HEK293 (cell line): Measurements from ENCODE around the gene NOP56.

Source experiments
- CTCF ChIA-PET: fragments of 350-600 bp; formaldehyde crosslinking; extraction: SDS; loops from one replicate; lab custom pipeline; 2021; ENCODE audit warnings: antibody characterized with exemption; lab: Yijun Ruan, JAX
- POLR2A ChIA-PET: fragments of 300-600 bp; formaldehyde crosslinking; extraction: SDS; loops from one replicate; lab custom pipeline; 2020; ENCODE audit warnings: antibody characterized with exemption, inconsistent platforms; lab: Yijun Ruan, JAX
- H3K27ac ChIP-seq: fragments of 200-500 bp; sonication (Bioruptor generic); 2 replicates; pipeline ENCODE4 v1.5.1; 2014; ENCODE audit warnings: low read depth, low read length, control low read depth, inconsistent platforms; ENCODE audit errors: extremely low read depth
- H3K36me3 ChIP-seq, 2 experiments: fragments of 200-500 bp in 1 of 2; sonication (Bioruptor generic) in 1 of 2; 1 replicate in 1 of 2; 2 replicates in 1 of 2; pipeline ENCODE4 v1.5.1; 2014 to 2017; ENCODE audit warnings: inconsistent platforms in 2 of 2, low read length in 2 of 2; ENCODE audit not compliant: control insufficient read depth in 2 of 2, insufficient read depth in 1 of 2
- H3K4me1 ChIP-seq: fragments of 200-500 bp; sonication (Bioruptor generic); 2 replicates; pipeline ENCODE4 v1.5.1; 2014; ENCODE audit warnings: mild to moderate bottlenecking, low read length, inconsistent platforms; ENCODE audit not compliant: control insufficient read depth, insufficient read depth
- H3K4me3 ChIP-seq: 2 replicates; pipeline ENCODE4 v1.5.1; 2011; ENCODE audit warnings: low read depth, mild to moderate bottlenecking, control low read depth, low read length, moderate library complexity
- H3K9me3 ChIP-seq: fragments of 200-500 bp; sonication (Bioruptor generic); 2 replicates; pipeline ENCODE4 v1.5.1; 2014; ENCODE audit warnings: low read depth, low read length, inconsistent platforms; ENCODE audit not compliant: control insufficient read depth, insufficient read depth
- BCL11B ChIP-seq: fragments of 450-650 bp; formaldehyde crosslinking; IDR thresholded peaks from 2 replicates; pipeline ENCODE4 v1.5.1; 2016; ENCODE audit warnings: low read depth, missing biosample characterization, missing genetic modification characterization
- OSR2 ChIP-seq: fragments of 450-650 bp; formaldehyde crosslinking; IDR thresholded peaks from 2 replicates; pipeline ENCODE4 v1.5.1; 2016; ENCODE audit warnings: missing biosample characterization, missing genetic modification characterization
- OVOL3 ChIP-seq: fragments of 450-650 bp; formaldehyde crosslinking; IDR thresholded peaks from 2 replicates; pipeline ENCODE4 v1.5.1; 2016; ENCODE audit warnings: missing biosample characterization, missing genetic modification characterization
- PRDM10 ChIP-seq: fragments of 450-650 bp; formaldehyde crosslinking; IDR thresholded peaks from 2 replicates; pipeline ENCODE4 v1.5.1; 2016; ENCODE audit warnings: missing biosample characterization, missing genetic modification characterization
- SETDB1 ChIP-seq: IDR thresholded peaks from one replicate; pipeline ENCODE4 v1.6.1; 2017; ENCODE audit warnings: mild to moderate bottlenecking, low read length, moderate library complexity, mixed read lengths; ENCODE audit not compliant: insufficient read length
- ZBTB11 ChIP-seq: fragments of 450-650 bp; formaldehyde crosslinking; conservative IDR thresholded peaks from 2 replicates; pipeline ENCODE4 v1.5.1; 2016; ENCODE audit warnings: low read depth, missing biosample characterization, missing genetic modification characterization
- ZBTB48 ChIP-seq: fragments of 450-650 bp; formaldehyde crosslinking; IDR thresholded peaks from 2 replicates; pipeline ENCODE4 v1.5.1; 2016; ENCODE audit warnings: missing biosample characterization, missing genetic modification characterization
- ZNF155 ChIP-seq: fragments of 450-650 bp; formaldehyde crosslinking; IDR thresholded peaks from 2 replicates; pipeline ENCODE4 v1.5.1; 2016; ENCODE audit warnings: missing biosample characterization, missing genetic modification characterization
- ZNF19 ChIP-seq: fragments of 450-650 bp; formaldehyde crosslinking; IDR thresholded peaks from 2 replicates; pipeline ENCODE4; 2016; ENCODE audit warnings: missing biosample characterization, missing genetic modification characterization, low read depth
- ZNF280D ChIP-seq: fragments of 450-650 bp; formaldehyde crosslinking; IDR thresholded peaks from 2 replicates; pipeline ENCODE4 v1.5.1; 2016; ENCODE audit warnings: missing biosample characterization, missing genetic modification characterization
- ZNF362 ChIP-seq: fragments of 450-650 bp; formaldehyde crosslinking; IDR thresholded peaks from 2 replicates; pipeline ENCODE4 v1.5.1; 2016; ENCODE audit warnings: missing biosample characterization, missing genetic modification characterization
- ZNF530 ChIP-seq: fragments of 450-650 bp; formaldehyde crosslinking; IDR thresholded peaks from 2 replicates; pipeline ENCODE4 v1.5.1; 2016; ENCODE audit warnings: low read depth, missing biosample characterization, missing genetic modification characterization
- ZNF610 ChIP-seq: fragments of 450-650 bp; formaldehyde crosslinking; IDR thresholded peaks from 2 replicates; pipeline ENCODE4 v1.5.1; 2016; ENCODE audit warnings: missing biosample characterization, missing genetic modification characterization, borderline replicate concordance
- ZNF664 ChIP-seq: fragments of 450-650 bp; formaldehyde crosslinking; IDR thresholded peaks from 2 replicates; pipeline ENCODE4 v1.5.1; 2016; ENCODE audit warnings: missing biosample characterization, missing genetic modification characterization
- ZNF776 ChIP-seq: fragments of 450-650 bp; formaldehyde crosslinking; IDR thresholded peaks from 2 replicates; pipeline ENCODE4 v1.5.0; 2017; ENCODE audit warnings: missing biosample characterization, missing genetic modification characterization, borderline replicate concordance

NOP56 gene

DNA sequence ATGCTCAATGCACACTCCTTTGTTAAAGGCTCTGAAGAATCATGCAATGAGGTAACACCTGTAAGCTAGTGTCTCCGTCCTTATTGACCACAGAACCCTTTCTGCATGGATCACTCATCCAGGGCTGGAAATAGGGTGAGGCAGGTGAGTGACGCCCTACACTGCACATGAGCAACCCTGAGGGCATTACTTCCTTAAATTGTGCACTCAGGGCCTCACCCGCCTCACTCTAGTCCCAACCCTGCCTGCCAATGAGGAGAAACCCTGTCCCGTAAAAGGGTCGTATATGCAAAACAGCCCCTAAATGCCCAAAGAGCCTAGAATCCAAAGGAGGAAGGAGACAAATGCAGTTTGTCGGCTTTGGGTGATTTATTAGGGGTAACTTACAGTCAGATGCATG lies 33.6 kb upstream of the NOP56 start:
- Histone ChIP-seq H3K4me3 (no peak overlapping the region), H3K9me3 (no peaks in the 10 kb centered on the region), H3K27ac (no peak overlapping the region), H3K36me3 (no peaks in the 10 kb centered on the region), H3K4me1 (no peaks in the 10 kb centered on the region)
- ChIA-PET CTCF (interaction anchor here (0.5 kb wide), 1 partner anchor 45 kb away, joined by 3 read pairs; no protein-coding TSS in a partner anchor), POLR2A (no interaction called here)
- TF ChIP-seq ZBTB11 (tag by site-specific recombination) = no peak
- TF ChIP-seq ZNF19 (tag by site-specific recombination) = no peak
- no peak for TF ChIP-seq ZNF664 (tag by site-specific recombination)
- TF ChIP-seq ZNF610 (tag by site-specific recombination) = no peak

GRCh38 chr20:2619337-2619736 lies 33.1 kb upstream of the NOP56 start:
- no peaks in the 10 kb centered on the region for H3K4me1 ChIP-seq
- CTCF ChIA-PET = interaction anchor here (0.7 kb wide), 1 partner anchor 381 kb away, joined by 3 read pairs; no protein-coding TSS in a partner anchor
- no peak for TF ChIP-seq PRDM10 (tag by site-specific recombination)

GRCh38 chr20:2619961-2620595 lies 32.4 kb upstream of the NOP56 start:
- ChIA-PET POLR2A (no interaction called here), CTCF (interaction anchor here (0.7 kb wide), 1 partner anchor 380 kb away, joined by 3 read pairs; no protein-coding TSS in a partner anchor)
- Histone ChIP-seq H3K27ac (no peak overlapping the region), H3K36me3 (no peaks in the 10 kb centered on the region), H3K4me3 (no peak overlapping the region), H3K4me1 (no peaks in the 10 kb centered on the region), H3K9me3 (no peaks in the 10 kb centered on the region)
- TF ChIP-seq ZNF155 (tag by site-specific recombination) = no peak
- peak; percentile 46 for TF ChIP-seq SETDB1
- TF ChIP-seq ZNF280D (tag by site-specific recombination) = peak; percentile 86; the same call in 1 of the 2 replicates
- TF ChIP-seq ZNF610 (tag by site-specific recombination) = no peak
- no peak for TF ChIP-seq ZNF362
- TF ChIP-seq BCL11B = no peak
- TF ChIP-seq ZBTB48 (tag by site-specific recombination) = no peak
- TF ChIP-seq OSR2 (tag by site-specific recombination) = no peak
- TF ChIP-seq OVOL3 (tag by site-specific recombination) = no peak
- TF ChIP-seq ZNF776 = no peak
- no peak for TF ChIP-seq ZNF530 (tag by site-specific recombination)

More at GRCh38 chr20:2619337-2619736, 33.1 kb upstream of the NOP56 start:
- Histone ChIP-seq H3K36me3 (no peaks in the 10 kb centered on the region), H3K9me3 (no peaks in the 10 kb centered on the region), H3K27ac (no peak overlapping the region), H3K4me3 (no peak overlapping the region)
- POLR2A ChIA-PET = no interaction called here
